SHP77 treated with DMSO at 0.1 percent for 48 hours (cell line): ENCODE measurements around the gene SLMAP.

Experiments
- DNase-seq: peaks from one replicate; lab custom pipeline; 2025; lab: John Stamatoyannopoulos, UW

Gene SLMAP

DNA sequence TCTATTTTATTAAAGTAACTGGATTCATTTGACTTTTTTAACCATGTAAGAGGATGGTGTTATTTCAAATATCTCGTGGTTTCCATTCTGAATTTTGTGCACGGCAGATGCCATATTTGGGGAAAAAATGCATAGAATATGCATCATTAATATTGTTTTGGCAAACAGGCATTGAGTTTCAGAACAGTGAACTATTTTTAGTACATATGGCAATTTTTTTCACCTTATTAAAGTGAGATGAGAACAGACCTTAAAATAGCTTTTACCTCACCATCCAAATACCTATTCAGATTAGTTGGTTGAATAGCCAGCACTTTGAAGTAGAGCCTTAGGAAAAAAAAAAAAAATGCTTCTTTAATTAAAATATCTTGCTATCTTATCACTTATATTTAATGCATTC lies 134.8 kb downstream of the SLMAP start:
- DNase-seq: no peak

DNA sequence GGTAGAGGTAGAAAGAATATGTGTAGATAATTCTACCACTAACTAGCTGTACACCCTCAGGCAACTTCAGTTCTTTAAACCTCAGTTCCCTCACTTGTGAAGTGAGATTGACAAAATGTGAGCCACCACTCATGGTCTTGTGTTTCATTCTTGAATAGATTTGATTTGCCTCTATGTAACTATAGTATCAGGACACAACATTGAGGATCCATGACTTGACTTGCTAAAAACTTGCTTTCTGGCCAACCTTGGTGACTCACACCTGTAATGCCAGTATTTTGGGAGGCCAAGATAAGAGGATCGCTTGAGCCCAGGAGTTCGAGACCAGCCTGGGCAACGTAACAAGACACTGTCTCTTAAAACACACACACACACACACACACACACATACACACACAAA lies 136.3 kb downstream of the SLMAP start:
- no peak for DNase-seq

DNA sequence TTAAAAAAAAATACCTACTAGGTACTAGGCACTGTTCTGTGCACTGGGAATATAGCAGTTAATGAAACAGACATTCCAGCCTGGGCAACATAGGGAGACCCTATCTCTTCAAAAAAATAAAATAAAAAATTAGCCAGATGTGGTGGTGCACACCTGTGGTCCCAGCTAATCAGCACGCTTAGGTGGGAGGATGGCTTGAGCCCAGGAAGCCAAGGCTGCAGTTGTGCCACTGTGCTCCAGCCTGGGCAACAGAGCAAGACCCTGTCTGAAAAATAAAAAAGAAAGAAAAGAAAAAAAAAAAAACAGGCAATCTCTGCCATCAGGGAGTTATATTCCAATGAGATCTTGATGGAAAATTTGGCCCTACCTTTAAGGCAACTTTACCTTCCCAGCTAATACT lies 137.0 kb downstream of the SLMAP start:
- DNase-seq: no peak

DNA sequence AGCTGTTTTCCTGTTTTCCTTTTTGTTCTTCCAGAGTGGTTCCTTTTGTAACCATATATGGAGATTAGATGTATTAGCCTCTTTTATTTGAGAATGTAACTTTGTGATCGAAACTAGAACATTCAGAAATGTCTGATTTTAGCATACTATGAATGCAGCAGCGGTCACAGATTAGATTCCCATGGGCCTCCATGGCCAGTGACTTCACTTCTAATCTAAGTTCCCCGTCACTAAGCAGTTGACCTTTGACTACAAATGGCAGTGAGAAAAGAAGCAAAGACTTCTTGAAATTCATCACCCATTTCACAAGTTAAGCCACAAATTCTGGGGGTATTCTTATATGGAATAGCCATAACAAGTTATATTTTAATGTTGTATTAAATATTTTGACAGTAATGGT lies 137.6 kb downstream of the SLMAP start:
- no peak for DNase-seq

DNA sequence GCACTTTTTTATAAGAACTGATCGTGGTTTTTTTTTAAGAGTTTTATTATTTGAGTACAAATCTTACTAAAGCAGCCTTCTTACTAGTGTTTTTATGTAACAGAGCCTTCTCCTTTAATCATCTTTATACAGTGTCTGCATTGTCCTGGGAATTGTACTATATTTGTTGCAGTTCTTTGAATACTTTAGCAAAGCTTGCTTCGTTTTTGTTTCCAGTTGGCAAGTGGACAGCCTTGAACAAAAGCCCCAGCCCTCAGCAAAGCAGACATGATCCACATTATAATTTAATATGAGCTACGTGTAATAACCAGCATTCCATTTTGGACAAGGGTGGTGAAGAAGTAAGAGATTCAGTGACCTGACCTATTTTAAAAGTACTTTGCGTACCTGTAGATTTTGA lies 139.9 kb downstream of the SLMAP start:
- DNase-seq: no peak

DNA sequence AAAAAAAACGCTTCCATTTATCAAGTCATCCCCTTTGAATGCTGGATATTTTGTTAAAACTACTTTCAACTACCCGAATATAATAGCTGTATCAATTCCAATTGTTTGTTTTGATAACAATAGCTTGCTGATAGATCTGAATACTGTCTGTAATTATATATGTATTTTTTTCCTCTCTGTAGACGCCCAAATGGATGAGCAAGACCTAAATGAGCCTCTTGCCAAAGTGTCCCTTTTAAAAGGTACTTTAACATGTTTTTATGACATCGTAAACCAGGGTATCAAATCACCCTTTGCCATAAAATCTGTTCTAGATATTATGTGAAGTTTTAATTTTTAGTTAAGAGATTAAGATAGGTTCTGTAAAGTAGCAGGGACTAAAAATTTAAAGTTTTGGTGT lies 140.6 kb downstream of the SLMAP start:
- no peak for DNase-seq

DNA sequence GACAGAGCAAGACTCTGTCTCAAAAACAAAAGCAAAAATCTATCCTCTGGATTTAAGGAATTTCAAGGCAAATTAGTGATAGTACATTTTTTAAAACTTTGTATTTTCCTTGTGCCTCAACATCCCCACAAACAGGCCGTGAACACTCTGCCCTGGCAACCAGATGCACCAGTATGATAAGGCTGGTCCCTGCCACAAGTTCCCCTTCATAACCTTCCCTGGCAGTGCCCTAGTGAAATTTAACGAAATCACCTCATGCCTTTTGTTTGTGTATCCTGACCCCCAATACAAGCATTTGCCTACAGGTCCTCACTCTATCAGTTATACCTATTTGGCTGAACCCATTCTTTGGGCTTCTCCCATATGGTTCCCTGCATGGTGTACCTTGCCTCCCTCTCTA lies 144.7 kb downstream of the SLMAP start:
- no peak for DNase-seq

DNA sequence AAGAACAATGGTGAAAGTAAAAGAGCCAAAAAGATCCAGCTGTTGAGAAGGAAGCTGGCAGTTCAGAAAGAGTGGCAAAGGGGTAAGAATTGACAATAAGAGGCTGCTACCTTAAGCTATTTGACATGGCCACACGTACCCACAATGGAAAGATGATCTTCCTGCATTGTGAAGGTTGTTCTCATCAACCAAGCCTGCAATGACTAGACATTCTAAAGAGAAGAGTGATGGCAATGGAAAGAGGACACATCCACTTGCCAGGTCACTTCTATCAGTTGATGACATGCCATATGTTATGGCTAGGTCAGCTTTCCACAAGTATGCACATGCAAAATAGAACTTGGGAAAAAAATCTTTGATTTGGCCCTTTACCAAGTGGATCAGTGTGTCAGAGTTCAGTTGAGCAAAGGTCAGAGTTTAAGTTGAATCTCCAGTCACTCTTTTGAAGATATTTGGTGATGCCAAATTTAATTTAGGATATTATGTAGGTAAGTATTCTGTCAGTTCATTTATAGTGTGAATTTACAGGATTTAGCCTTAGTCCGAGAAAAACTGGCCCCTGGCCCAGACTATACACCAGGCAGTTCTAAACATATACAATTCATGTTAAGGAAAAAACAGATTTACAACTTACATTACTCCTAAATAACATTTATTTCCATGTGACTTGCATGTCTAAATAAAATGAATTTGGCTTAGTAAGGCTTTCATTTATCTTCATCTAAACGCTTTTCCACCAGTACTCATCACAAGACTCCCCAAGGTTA lies 147.2 kb downstream of the SLMAP start:
- DNase-seq: no peak

DNA sequence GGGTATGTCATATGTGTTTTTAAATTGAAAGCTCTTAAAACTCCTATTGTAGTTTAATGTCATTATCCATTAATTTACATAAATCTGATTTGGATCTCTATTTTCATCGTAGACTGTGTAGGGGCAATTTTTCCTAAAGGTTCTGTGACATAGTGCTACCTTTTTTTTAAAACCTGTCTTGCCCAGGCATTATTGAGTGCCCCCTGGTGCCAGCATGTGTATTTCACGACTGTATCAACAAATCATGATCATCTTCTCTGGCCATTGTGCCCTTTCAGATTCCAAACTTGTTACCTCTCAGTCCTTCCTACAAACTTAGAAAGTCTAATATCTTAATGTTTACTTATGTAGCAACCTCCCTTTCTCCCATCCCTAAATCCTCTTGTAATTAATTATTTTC lies 154.9 kb downstream of the SLMAP start:
- DNase-seq: no peak

DNA sequence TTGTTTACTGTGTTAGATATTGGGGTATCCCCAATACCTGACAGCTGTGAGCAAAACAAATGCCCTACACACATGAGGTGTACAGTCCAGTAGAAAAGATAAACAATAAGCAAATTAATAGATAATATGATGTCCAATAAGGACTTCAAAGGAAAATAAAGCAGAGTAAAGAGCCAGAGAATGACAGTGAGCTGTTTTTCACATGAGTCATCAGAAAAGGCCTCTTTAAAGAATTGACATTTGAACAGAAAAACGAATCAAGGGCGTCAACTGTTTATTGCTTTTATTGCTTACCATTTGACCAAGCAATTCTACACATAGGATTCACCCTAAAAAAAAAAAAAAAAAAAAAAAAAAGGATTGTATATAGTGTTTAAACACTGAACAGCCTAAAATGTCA lies 155.5 kb downstream of the SLMAP start:
- DNase-seq: no peak

DNA sequence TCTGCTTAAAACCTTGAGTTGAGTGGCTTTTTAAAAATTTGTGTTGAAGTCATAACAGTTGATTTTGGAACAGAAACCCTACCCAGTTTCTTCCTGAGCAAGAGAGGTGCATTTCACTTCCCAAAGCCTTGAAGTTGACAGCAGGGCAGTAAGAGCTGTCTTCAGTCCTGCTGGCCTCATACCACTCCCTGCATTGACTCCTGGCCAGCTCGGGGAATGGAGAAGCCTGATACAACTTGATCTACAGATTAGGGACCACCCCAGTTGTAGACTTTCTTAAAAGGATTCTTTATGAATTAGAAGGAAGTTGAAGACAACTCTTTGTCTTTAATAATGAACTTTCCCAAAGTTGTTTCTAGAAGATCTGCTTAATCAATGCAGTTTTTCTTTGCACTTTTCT lies 161.5 kb downstream of the SLMAP start:
- DNase-seq: no peak

DNA sequence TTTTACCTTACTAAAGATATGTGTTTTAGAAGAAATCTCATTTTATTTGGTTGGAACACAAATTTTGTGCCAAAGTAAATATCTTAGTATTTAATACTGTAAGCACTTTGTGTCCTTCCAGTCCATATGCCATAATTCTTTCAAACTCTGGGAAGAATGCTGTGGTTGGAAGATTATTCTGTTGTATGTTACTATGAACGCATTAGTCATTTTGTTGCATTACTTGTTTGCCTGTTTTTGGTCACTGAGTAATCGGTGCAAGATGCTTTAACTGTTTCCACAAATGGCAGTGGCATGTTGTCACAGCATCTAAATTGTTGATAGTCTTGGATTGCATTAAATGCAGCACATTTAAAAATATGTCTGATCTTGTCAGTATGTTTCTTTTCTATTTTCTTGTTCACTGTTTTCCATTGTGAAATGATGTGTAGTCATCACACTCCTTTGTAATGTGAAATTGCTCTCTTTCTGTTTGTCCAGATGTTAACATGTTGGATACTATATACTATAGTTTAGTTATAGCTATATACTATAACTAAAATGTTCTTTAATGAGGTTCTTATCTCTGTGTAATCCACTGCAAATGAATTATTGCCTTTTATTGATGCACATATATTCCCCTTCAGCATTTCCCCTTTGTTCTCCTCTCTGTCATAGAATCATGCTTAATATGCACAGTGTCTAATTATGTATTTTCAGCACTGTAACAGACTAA lies 162.2 kb downstream of the SLMAP start:
- no peak for DNase-seq

DNA sequence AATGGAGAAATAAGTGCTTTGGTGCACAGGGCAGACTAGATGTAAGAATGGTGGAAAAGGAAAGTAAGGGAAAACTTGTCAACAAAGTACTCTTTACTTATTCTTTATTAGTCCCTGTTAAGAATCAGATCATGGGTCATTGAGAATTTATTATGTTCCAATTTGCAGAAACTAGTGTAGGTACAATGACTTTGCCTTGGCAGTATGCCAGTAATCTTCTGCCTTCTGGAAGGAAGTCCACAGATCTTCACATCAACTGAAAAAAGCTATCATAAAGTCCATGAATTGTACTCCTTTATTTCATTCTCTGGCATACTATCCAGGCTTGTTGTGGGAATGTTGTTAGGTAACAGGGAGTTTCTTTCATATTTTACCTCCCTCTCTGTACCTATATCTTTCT lies 163.9 kb downstream of the SLMAP start:
- DNase-seq: no peak

DNA sequence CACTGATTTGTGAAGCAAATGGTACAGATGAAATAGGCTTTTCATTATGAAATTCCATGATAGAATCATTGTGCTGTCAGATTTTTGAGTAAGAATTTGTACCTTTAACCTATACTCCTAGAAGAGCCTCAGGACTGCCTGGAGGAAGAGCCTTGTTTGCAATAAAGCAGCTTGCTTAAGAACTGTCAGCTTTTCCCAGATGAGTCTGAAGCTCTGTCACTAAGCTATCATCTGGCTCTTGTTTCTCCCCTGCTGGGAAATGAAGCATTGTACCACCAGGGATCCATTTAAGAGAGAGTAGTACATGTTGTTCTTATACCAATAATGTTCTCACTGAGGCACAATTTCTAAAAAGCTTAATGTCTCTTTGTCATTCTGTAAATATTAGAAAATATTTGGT lies 167.0 kb downstream of the SLMAP start:
- DNase-seq: no peak

DNA sequence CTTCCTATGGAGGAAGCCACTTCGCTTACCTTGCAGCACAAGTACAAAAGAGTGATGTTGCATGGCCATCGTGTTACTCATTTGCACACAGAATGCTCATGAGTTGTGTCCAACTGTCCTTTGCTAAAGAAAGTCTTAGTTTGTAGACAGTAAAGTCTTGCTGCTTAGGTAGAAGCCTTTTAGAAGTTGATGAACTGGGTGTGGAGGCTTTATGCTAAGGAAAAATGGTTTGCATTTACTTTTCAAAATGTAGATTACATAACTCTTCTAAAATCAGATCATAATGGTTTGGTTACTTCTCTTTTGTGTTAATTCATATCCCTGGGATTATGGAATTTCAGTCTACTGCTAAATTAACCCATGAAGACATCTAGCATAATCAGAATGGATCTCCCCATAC lies 167.6 kb downstream of the SLMAP start:
- DNase-seq: no peak

DNA sequence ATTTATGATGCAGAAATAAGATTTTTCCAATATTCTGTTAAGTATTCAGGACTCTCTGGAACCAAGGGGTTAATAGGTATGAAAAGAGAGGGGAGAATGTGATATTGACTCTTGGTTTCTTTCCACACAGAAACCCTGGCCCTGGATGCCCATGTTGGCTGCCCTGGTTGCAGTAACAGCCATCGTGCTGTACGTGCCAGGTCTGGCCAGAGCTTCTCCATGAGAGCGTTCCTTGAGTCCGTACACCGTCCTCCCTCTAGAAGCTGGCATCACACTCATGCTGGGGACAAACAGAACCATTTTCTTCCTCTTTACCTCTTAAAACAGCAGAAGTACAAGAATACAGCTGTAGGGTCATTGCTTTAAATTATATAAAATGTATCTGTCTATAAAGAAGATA lies 171.1 kb downstream of the SLMAP start:
- no peak for DNase-seq

DNA sequence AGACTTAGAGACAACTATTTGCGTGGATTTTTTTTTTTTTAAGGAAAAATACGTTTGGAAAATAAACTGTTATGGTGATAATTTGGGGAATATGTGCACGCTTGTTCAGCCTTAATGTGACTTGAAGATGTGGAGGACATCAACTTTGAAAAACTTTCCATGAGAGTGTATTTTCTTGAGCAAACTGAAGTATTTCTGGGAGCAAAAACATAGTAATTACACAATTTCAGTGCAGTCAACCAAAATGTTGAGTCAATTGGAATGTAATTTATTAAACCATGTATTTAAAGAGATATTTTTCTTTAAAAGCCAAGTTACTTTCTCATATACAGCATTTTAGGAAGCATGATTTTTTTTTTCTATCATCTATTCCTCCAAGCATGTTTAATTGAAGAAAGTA lies 171.8 kb downstream of the SLMAP start:
- DNase-seq: no peak

DNA sequence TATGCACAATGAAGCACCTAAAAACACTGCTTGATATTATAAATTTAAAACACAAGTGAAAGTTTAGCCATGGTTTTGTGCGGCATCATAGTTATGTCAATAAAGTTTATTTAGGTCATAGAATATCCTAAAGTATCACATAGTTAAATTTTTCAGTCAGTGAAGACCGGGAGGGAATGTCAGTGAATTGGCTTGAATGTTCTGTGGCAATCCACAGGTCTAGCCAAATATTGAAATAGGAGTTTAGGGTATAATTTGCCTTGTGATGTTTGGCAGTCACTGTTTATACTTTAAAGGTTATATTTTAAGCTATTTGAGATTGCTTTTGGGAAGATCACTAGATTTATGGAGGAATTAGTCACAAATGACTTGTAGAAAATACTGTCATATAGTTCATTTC lies 172.4 kb downstream of the SLMAP start:
- no peak for DNase-seq

DNA sequence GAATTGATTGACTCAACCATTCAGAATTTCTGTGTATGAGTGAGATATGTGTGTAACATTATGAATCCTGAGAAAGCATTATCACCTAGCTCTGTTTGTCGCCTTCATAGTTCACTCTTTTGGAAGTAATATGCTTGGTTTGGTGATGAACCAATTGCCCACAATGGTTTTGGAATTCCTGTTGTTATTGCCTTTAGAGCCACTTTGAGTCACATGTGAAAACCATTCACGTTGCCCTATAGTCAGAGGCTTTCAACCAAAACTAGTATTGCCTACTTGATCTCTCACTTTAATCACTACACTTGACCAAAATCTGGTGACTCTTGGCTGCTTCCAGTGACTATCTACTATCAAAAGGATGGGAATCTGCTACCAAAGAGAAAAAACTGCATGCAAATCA lies 173.9 kb downstream of the SLMAP start:
- DNase-seq: no peak

DNA sequence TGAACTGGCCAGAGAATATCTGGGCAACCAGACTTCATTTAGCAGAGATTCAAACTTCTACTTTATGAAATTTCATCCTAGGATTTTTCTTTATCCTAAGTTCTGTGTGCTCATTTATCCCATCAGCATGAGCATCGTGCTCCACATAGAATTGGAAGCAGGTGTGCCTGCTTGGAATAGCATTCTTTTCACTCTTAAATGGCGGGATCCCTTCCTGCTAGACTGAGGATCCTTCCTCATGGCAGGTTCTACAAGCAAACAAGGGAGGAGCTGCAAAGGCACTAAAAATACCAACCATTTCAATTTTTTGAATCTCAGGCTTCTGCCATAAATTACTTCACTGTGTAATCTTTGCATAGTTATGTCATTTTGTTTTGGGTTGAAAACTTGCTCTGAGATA lies 177.5 kb downstream of the SLMAP start:
- DNase-seq: no peak

DNA sequence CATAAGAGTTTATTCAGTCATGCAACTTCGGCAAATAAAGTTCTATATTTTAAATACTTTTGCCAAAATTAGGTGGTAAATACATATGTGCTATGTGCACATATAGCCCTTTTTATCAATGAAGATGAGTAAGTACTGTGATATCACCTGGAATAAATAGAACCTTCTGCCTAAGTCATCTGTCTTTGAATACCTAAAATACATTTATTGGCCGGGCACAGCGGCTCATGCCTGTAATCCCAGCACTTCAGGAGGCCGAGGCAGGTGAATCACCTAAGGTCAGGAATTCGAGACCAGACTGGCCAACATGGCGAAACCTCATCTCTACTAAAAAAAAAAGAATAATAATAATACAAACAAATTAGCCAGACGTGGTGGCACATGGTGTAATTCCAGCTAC lies 178.3 kb downstream of the SLMAP start:
- DNase-seq: no peak

DNA sequence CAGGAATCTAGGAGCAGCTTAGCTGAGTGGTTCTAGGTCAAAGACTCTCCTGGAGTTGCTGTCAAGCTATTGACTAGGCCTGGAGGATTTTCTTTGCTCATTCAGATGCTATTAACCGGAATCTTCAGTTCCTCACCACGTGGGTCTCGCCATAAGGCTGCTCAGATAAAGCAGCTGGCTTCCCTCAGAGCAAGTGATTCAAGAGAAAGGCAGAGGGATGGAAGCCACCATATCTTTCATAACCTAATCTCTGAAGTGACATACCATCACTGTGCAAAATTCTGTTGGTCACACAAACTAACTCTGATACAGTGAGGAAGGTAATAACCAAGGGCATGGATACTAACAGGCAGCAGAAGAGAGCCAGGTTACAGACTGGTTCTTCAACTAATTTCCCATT lies 179.4 kb downstream of the SLMAP start:
- no peak for DNase-seq

DNA sequence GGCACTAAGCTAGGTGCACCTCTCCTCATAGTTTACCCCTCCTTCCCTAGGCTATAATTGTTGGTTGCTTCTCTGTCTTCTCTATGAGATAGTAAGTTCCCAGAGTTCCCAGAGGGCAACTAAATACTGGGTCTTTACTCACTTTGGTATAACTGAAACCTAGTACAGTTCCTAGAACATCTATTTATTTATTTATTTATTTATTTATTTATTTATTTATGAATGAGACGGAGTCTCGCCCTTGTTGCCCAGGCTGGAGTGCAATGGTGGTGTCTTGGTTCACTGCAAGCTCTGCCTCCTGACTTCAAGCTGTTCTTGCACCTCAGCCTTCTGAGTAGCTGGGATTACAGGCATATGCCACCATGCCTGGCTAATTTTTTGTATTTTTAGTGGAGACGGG lies 181.0 kb downstream of the SLMAP start:
- DNase-seq: no peak

DNA sequence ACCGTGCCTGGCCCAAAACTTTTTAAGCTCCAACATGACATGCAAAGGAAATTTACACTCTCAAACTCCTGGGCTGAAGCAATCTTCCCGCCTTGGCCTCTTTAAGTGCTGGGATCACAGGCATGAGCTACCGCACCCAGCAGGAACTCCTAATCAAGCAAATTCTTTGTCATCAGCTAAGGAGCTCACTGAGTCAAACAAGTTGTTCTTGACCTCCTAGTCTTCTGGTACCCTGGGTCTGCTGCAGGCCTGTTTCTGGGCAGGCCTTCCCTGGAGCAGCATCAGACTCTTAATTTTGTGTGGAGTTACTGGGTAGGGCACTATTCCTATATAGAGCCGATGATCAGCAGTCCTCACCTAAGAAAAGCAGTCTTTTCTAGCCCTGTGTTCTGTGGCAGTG lies 183.7 kb downstream of the SLMAP start:
- no peak for DNase-seq
